Effector memory CD4-positive, alpha-beta T cell (primary cell): ENCODE results near the gene KIFAP3.
"Not testable (repeated sequence)": the region's sequence is repeated elsewhere in the genome, so short reads cannot be mapped to it uniquely, and the experiment has no call there.

Experiments used
- DNase-seq, 3 donors: peaks; one replicate each; pipeline ENCODE4 v3.0.0-alpha.2; 2020
- H3K27ac ChIP-seq: 2 replicates; pipeline ENCODE4 v1.7.0; 2013; ENCODE audit warnings: mild to moderate bottlenecking, low read length, moderate library complexity; ENCODE audit not compliant: insufficient read depth, poor library complexity, severe bottlenecking
- H3K27me3 ChIP-seq: replicated peaks from 2 replicates; pipeline ENCODE4 v1.7.0; 2013; ENCODE audit warnings: mild to moderate bottlenecking, low read length; ENCODE audit not compliant: insufficient read depth, control insufficient read depth, poor library complexity, severe bottlenecking
- H3K36me3 ChIP-seq: 2 replicates; pipeline ENCODE4 v1.7.0; 2013; ENCODE audit warnings: mild to moderate bottlenecking, low read length, moderate library complexity; ENCODE audit not compliant: control insufficient read depth, insufficient read depth
- H3K4me1 ChIP-seq: 2 replicates; pipeline ENCODE4 v1.7.0; 2013; ENCODE audit warnings: low read length, mild to moderate bottlenecking; ENCODE audit not compliant: control insufficient read depth, insufficient read depth, poor library complexity, severe bottlenecking
- H3K4me3 ChIP-seq: 2 replicates; pipeline ENCODE4 v1.7.0; 2013; ENCODE audit warnings: low read length, low read depth, mild to moderate bottlenecking; ENCODE audit not compliant: insufficient read depth, poor library complexity, severe bottlenecking
- H3K9me3 ChIP-seq: 2 replicates; pipeline ENCODE4 v1.7.0; 2013; ENCODE audit warnings: mild to moderate bottlenecking, low read length, moderate library complexity; ENCODE audit not compliant: control insufficient read depth

KIFAP3 gene

DNA sequence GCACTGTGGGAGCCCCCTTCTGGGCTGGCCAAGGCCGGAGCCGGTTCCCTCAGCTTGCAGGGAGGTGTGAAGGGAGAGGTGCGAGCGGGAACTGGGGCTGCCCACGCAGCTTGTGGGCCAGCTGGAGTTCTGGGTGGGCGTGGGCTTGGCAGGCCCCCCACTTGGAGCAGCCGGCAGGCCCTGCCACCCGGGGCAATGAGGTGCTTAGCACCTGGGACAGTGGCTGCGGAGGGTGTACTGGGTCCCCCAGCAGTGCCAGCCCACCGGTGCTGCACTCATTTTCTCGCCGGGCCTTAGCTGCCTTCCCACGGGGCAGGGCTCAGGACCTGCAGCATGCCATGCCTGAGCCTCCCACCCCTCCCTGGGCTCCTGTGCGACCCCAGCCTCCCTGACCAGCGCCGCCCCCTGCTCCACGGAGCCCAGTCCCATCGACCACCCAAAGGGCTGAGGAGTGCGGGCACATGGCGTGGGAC is 192.4 kb downstream of the KIFAP3 start:
- no peak overlapping the region for H3K4me3 ChIP-seq
- no peaks in the 10 kb centered on the region for H3K9me3 ChIP-seq
- no peak overlapping the region for H3K27ac ChIP-seq
- no peaks in the 10 kb centered on the region for H3K4me1 ChIP-seq
- DNase-seq: no peak
- H3K27me3 ChIP-seq: no peaks in the 10 kb centered on the region
- peaks cover 32% of the 10 kb centered on the region for H3K36me3 ChIP-seq

- H3K27me3 ChIP-seq: no peaks in the 10 kb centered on the region
- no peaks in the 10 kb centered on the region for H3K4me1 ChIP-seq
- no peaks in the 10 kb centered on the region for H3K9me3 ChIP-seq
- no peak overlapping the region for H3K27ac ChIP-seq
- no peak overlapping the region for H3K4me3 ChIP-seq
- H3K36me3 ChIP-seq: peaks cover 40% of the 10 kb centered on the region
- DNase-seq: no peak
Measured at GRCh38 chr1:169879034-169879840, 195.3 kb downstream of the KIFAP3 start.

DNA sequence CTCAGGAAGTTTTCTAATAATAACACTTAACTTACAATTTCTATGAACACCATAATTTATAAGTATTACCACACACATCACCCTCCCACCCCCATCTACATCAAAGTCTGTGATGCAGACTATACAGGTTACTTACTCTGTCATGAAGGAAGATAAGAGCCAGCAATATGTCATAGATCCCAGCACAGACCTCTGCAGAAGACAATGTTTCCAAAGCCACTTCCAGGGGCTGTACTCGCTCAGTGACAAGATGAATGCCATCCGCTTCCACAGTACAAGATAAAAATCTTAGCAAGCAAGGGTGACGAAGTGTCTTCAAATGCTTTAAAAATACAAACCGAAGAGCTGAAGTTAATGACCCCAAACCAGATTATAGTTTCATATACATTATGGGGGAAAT is 196.0 kb downstream of the KIFAP3 start:
- Histone ChIP-seq H3K4me1 (no peaks in the 10 kb centered on the region), H3K36me3 (peaks cover 48% of the 10 kb centered on the region), H3K4me3 (no peak overlapping the region), H3K27me3 (no peaks in the 10 kb centered on the region), H3K9me3 (no peaks in the 10 kb centered on the region), H3K27ac (no peak overlapping the region)
- DNase-seq: no peak

DNA sequence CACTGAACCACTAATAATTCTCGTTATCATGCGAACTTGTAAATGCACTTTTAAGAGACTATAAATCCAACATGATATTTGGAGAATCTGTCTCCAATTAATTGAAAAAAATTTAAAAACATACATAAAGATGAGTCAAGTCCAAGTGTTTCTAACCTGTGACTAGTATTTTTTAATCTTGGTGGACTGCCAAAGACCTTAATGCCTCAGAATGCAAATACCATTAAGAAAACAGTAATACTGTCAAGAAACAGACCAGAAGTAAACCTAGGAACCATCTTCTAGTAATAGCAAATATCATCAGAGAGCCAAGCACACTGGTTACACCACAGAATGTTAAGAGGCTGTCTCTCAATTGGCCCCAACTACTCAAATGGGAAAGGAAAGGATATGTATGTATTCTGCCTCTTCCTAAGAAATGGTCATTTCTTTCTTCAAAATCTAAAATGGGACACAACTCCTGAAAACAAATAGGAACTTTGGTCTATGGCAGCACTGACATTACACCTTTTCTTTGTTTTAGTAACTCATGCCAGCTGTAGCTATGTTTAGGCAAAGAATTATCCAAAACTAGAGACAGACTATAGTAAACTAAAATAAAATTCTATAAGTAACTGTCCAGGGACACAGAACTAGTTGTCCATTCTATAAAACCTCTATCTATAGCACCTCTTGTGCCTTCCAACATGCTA is 196.5 kb downstream of the KIFAP3 start:
- Histone ChIP-seq H3K27ac (no peak overlapping the region), H3K4me3 (no peak overlapping the region), H3K36me3 (peaks cover 53% of the 10 kb centered on the region), H3K9me3 (no peaks in the 10 kb centered on the region), H3K27me3 (no peaks in the 10 kb centered on the region), H3K4me1 (no peaks in the 10 kb centered on the region)
- no peak for DNase-seq

- Histone ChIP-seq H3K4me3 (no peak overlapping the region), H3K27me3 (no peaks in the 10 kb centered on the region), H3K9me3 (no peaks in the 10 kb centered on the region), H3K36me3 (peaks cover 85% of the 10 kb centered on the region), H3K27ac (no peak overlapping the region), H3K4me1 (no peaks in the 10 kb centered on the region)
- no peak for DNase-seq
Measured at GRCh38 chr1:169874229-169874628, 200.3 kb downstream of the KIFAP3 start.

- H3K27me3 ChIP-seq: no peaks in the 10 kb centered on the region
- no peak overlapping the region for H3K27ac ChIP-seq
- DNase-seq: no peak
- no peaks in the 10 kb centered on the region for H3K9me3 ChIP-seq
- no peaks in the 10 kb centered on the region for H3K4me1 ChIP-seq
- peaks cover 90% of the 10 kb centered on the region for H3K36me3 ChIP-seq
- no peak overlapping the region for H3K4me3 ChIP-seq
Measured at GRCh38 chr1:169873582-169874199, 200.8 kb downstream of the KIFAP3 start.

DNA sequence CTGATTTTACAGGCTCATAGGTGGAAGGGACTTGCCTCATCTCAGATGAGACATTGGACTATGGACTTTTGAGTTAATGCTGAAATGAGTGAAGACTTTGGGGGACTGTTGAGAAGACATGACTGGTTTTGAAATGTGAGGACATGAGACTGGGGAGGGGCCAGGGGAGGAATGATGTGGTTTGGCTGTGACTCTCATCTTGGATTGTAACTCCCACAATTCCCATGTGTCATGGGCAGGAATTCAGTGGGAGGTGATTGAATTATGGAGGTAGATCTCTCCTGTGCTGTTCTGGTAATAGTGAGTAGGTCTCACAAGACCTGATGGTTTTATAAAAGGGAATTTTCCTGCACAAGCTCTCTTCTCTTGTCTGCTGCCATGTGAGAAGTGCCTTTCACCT is 201.6 kb downstream of the KIFAP3 start:
- H3K4me1 ChIP-seq: no peaks in the 10 kb centered on the region
- H3K27ac ChIP-seq: no peak overlapping the region
- H3K4me3 ChIP-seq: no peak overlapping the region
- no peaks in the 10 kb centered on the region for H3K9me3 ChIP-seq
- no peaks in the 10 kb centered on the region for H3K27me3 ChIP-seq
- no peak for DNase-seq
- H3K36me3 ChIP-seq: peaks cover 91% of the 10 kb centered on the region

- DNase-seq, H3K27ac ChIP-seq, H3K4me3 ChIP-seq, H3K9me3 ChIP-seq, H3K4me1 ChIP-seq, H3K27me3 ChIP-seq: not testable (repeated sequence)
- peaks cover 91% of the 10 kb centered on the region for H3K36me3 ChIP-seq
Measured at GRCh38 chr1:169871988-169872387, 202.5 kb downstream of the KIFAP3 start.
